Measurements from ENCODE around the gene SYCP2.

Gene SYCP2

DNA sequence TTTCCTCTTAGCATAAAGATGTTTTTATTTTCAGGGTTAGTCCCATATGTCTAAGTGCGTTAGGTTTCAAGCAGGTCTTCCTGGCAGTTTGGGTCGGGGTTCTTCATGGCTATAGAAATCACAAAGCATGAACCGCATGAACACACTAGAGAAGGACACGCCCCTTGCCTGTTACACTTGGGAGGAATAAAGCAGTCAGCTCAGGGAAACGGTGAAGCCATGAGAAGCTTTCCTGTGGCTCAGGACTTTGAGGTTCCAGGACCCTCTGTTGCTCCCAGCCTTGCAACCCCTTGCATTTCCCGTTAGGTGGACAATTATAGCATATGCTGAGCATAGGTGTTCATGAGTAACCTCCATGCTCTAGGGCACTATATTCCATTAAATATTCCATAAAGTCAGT lies 96.7 kb downstream of the SYCP2 start:
- no peak for DNase-seq (ENCODE audit: low spot score)
- no peak for FAIRE-seq

DNA sequence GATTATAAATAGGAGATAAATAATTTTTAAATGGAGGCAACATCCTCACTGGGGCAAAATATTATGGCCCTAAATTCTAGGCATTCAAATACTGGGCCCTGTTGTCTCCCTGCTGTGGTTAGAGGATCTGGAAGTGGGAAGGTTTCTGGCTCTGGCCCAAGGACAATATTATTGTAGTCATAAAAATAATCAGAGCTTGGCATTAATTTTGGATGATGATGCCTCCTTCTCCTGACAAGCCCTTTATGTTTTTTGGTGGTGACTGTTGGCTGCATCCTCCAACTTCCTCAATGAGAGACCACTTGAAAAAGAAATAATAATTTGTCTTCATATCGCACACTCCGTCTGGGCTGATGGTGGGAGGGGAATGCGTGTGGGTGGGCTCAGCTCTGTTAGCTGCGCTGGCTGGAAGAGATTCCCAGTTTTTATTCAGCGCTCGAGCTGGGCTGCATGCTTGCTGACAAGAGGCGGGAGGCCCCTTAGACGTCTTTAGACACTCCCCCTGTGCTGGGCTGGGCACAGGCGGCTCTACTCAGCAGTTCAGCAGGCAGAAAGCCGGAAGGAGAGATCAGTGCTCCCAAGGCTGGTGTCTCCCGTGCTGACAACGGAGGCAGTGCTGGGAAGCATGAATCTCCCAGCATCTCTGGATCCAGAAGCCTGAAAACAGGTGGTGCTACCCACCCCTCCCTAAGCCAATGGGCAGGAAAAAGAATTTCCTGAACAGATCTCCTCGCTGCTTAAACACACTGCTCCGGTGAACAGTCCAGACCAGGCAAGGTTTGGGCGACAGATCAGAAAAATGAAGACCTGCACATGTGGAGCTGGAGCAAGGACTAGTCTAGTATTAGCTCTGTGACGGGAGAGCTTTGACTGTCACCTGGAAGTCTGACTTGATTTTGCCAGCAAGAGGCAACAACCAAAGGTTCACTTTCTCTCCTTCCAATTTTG lies 97.7 kb downstream of the SYCP2 start:
- FAIRE-seq (no peak), DNase-seq (ENCODE audit: low spot score) (peak; percentile 87)

- FAIRE-seq (no peak), DNase-seq (ENCODE audit: low spot score) (no peak)
These were observed 98.4 kb downstream of the SYCP2 start for GRCh38 chr20:59835057-59835447.

DNA sequence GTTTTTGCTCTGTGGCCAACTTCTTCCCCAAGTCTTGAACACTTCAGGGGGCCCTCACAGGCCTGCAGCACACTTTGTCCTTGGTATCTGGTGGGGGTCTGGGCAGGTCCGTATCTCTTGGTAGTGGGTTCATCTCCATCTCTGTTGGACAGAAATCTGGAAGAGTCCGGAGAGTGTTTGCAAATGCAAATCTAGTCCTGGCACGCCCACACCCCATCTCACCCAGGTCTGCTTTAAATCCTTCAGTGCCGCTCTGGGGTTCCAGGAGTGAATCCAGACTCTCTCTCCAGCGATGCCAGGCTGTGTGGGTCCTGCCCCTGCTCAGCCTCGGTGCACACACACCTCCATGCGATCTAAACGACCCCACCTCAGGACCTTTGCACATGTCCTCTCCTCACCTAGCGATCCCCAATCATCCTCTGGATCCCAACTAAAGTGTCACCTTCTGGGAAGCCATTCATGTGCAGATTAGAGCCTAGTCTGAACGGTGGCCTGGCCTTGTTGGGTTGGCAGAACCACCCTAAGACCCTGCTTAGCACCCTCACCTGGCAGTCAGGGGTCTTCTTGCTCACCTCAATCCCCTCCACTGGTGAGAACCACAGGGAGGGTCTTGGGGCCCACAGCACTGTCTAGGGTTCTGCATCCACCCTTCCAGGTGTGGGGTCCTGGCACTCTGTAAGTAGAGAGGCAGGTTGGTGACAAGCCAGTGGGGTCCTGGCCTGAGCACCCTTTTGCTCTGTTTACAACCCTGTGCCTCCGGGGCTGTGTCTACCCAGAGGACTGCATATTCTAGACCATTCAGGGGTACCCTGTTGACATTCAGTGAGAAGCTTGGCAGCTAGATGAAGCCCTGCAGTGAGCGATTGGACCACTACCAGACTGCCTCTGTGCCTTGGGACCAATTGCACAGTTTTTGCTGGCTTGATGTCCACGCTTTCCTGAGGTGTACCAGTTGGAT lies 100.8 kb downstream of the SYCP2 start:
- FAIRE-seq (peak; percentile 13), DNase-seq (ENCODE audit: low spot score) (no peak)

DNA sequence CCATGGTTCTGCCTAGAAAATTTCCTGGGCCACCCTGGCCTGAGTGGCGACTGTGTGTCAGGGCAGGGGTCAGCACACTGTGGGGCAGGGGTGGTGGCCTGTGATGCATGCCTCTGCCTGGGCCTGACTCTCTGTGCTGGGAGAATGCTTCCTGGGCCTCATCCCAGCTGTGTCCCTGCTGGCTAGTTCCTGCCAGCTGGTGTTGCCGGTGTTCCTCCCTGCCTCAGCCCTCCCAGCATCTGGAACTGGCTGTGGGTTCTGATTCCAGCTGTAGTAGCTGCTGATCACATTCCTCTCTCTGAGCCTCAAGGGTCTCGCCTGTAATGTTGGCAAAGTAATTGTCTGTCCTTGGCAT lies 101.5 kb downstream of the SYCP2 start:
- no peak for FAIRE-seq
- DNase-seq (ENCODE audit: low spot score) = no peak

- DNase-seq (ENCODE audit: low spot score) (peak; percentile 76), FAIRE-seq (peak; percentile 93)
These were observed 102.2 kb downstream of the SYCP2 start for GRCh38 chr20:59831024-59831915.

DNA sequence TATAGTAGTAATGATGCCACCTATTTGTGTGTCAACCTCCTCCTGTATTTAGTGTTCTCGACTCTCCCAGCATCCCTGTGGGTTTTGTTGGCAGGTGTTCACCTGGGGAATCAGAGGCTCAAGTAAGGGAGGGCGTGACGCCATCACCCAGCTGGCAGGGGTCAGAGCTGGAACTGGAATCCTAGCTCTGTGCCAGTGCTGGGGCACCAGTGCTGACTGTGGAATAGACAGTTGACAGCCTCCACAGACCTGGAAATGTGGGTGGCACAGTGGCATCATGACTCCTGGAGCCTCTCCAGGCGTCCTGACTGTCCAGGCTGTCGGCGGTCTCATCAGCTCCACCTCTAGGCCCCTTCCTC lies 102.8 kb downstream of the SYCP2 start:
- DNase-seq (ENCODE audit: low spot score) (no peak), FAIRE-seq (no peak)

GRCh38 chr20:59829786-59830664 lies 103.4 kb downstream of the SYCP2 start:
- FAIRE-seq (peak; percentile 77), DNase-seq (ENCODE audit: low spot score) (no peak)

GRCh38 chr20:59829054-59829785 lies 104.2 kb downstream of the SYCP2 start:
- FAIRE-seq (peak; percentile 67), DNase-seq (ENCODE audit: low spot score) (no peak)

DNA sequence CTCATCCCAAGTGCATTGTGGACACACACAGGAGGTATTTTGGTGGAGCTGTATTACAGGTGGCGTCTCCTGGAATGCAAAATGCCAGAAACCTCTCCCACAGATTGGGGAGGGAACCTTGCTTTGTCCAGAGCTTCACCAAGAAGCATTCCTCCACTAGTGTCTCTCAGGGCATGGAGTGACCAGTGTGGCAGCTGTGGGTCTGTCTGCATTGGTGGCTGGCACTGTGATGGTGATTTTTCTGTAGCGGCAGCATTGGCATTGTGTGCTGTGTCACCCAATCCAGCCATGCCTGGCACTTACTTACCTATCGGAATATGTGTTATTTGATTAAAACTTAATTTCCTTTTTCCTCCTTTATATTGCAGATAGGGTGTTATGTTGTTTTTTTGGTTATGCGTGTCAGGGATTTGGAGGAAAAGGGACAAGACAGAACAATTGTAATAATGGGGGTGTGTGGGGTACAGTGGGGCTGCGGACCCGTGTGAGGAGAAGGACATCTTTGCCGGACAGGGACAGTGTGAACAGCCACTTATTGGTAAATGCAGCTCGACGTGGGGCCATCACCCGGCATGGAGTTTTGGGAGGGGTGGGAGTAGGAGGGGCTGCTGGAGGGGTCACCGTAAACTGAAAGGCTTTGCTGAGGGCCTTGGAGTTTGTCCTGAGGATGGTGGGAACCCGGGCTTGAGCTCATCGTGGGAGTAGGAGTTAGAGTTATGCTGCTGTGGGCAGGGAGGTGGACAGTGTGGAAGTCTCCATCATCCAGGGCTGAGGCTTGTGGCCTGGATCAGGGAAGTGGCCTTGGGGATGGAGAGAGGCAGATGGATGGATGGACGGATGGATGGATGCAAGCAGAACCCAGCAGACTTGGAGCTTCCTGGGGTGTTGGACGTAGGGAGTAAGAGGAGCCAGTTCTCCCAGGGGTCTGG lies 105.0 kb downstream of the SYCP2 start:
- FAIRE-seq = no peak
- DNase-seq (ENCODE audit: low spot score) = no peak

DNA sequence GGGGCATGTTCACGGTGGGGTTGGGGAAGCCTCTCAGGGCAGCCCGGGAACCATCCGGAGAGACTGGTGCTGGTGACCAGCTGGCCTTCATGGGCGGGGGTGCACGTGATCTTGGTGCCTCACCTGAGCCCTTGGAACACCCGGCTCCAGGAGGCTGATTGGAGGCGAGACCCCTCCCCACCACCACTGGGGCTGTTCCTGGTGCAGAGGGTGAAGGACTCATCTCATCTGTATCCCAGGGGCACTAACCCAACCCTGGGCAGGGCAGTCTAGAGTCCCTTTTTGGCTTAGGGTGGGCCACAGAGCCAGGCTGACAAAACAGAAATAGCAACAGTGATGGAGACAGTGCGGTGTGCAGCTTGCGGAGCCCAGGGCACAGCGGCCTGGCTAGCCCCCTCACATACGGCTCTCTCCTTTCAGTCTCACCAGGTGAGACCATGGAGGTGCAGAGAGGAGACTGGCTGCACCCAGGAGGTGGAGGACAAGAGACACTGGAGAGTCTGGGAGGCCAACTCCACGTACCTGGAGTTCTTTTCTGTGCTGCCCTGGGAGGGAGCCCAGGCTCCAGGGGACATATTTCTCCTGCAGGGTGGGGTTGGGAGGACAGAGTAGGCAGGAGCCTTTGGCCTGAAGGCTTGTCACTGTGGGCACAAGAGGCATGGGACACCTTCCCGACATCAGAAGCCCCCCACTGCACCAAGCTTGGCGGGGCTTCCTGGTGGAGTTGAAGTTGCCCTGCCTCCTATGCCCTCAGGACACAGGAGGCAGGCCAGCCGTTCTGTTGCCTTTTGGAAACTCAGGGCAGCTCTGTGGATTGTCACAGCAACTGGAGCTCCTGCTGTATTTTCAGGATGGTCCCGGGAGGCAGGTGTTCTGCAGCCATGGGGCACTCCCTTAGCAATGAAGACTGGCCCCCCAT lies 106.0 kb downstream of the SYCP2 start:
- DNase-seq (ENCODE audit: low spot score) = no peak
- no peak for FAIRE-seq

DNA sequence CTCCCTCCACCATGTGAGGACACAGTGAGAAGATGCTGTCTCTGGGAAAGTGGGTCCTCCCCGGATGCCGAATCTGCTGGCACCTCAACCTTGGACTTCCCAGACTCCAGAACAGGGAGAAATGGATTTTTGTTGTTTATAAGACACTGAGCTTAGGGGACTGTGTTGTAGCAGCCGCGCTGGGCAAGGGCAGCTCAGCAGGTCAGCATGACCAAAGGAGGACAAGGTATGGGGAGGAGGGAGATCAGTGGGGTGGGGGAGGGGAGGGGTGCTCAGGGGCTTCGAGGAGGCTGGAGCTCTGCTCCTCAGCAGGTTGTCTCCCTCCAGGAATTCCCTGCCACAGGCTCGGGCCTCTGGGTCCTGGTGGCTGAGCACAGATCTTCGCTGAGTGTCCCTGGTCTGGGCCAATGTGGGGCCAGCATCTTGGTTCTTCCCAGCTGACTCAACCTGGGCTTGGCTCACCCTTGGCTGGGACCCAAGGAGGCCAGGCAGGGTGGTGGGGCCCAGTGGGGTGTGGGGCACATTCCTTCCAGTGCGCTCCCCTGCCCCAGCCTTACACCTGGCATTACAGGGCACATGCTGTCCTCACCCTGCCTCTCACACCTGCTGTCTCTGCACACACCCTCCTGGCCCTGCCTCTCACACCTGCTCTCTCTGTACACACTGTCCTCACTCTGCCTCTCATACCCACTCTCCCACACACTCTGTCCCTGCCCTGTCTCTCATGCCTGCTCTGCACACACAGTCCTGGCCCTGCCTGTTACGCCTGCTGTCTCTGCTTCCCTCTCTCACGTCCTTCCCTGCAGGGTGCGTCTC lies 107.3 kb downstream of the SYCP2 start:
- FAIRE-seq (peak; percentile 97), DNase-seq (ENCODE audit: low spot score) (peak; percentile 78)

DNA sequence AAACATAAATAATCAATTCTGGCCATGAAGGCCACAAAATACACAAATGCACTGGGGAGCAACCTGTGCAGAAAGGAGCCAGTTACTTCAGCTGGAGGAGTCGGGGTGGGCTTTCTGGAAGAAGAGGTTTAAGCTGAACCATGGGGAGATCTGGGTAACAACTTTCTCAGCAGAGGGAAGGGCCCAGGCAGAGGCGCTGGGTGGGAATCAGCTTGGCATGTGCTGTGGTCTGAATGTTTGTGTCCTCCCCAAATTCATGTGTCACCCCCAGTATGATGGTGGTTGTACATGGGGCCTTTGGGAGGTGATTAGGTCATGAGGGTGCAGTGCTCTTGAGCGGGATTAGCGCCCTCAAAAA lies 107.9 kb downstream of the SYCP2 start:
- FAIRE-seq (no peak), DNase-seq (ENCODE audit: low spot score) (no peak)

DNA sequence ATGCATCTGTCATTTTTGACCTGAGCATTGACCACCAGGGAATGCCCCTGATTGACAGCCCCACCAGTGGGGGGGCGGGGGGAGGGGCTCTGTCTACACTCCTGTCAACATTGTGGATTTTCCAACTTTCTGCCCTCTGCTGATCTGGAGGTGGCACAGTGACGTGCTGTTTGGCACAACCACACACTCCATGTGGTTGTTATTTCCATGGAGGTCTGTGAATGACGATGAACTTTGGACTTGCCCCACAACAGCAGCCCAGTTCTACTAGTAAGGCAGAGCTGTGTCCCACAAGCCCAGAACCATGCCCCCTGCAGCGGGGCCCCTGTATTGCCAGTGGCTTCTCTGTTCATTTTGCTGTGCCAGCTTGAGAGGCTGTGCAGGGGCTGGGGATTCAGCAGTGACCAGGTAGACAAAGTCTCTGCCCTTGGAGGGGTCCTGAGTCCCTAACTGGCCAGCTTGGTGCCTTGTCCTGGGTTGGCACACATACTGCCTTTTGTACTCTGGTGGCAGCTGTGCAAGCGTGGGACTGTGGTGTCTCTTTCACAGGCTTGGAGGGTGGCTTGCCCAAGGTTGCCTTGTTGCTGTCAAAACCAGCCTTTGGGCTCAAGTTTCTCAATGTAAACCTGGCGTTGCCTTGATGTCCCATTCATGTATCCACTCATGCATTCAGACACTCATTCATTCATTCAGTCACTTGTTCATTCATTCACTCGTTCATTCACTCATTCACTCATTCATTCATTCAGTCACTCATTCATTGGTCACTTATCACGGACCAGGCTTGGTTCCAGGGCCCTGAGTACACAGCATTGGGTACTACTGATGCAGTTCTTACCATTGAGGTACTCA lies 108.5 kb downstream of the SYCP2 start:
- FAIRE-seq (peak; percentile 61), DNase-seq (ENCODE audit: low spot score) (no peak)

GRCh38 chr20:59823491-59824259 lies 109.8 kb downstream of the SYCP2 start:
- no peak for FAIRE-seq

More at GRCh38 chr20:59823491-59824259, 109.8 kb downstream of the SYCP2 start:
- no peak for DNase-seq (ENCODE audit: low spot score)
